ENCODE measurements around the gene DUSP1. TPM values are rescaled to one million over a fixed set of nuclear protein-coding genes. Genes with fewer than 3 reads are reported as not detected.

DUSP1 gene
- total RNA-seq, 1 experiment from 2014 or later = 522 TPM

GRCh38 chr5:172773481-172774469 lies 2.8 kb upstream of the DUSP1 start:
- ChIA-PET POLR2A (ENCODE audit: unreplicated experiment) (interaction anchor here (1.0 kb wide), 1 partner anchor 76 kb away, joined by 8 read pairs; no protein-coding TSS in a partner anchor), CTCF (interaction anchor here (0.5 kb wide), 1 partner anchor 146 kb away, joined by 3 read pairs; no protein-coding TSS in a partner anchor)
- Histone ChIP-seq H3K79me2 (ENCODE audit: low read length) (peaks cover 22% of the 10 kb centered on the region), H3K9me2 (replicated peaks; ENCODE audit: low read length) (no peaks in the 10 kb centered on the region), H3K36me3 (ENCODE audit: low read depth, low read length) (peaks cover 17% of the 10 kb centered on the region), H3F3A (ENCODE audit: low read length, unreplicated experiment) (peaks cover 6% of the 10 kb centered on the region), H2AFZ (ENCODE audit: low read length) (no peak overlapping the region), H3K27me3 (ENCODE audit: low read length) (no peaks in the 10 kb centered on the region), H3K9me3 (ENCODE audit: low read length) (no peaks in the 10 kb centered on the region), H3K4me2 (ENCODE audit: low read length) (no peak overlapping the region), H3K27ac (ENCODE audit: low read length) (peak overlapping the region; percentile 90), H3K9ac (ENCODE audit: low read length) (peak overlapping the region; percentile 89; the same call in 1 of the 2 replicates), H3K4me3 (ENCODE audit: low read length) (no peak overlapping the region), H4K20me1 (ENCODE audit: low read length) (peaks cover 17% of the 10 kb centered on the region), H3K4me1 (ENCODE audit: insufficient read depth, low read length) (peaks cover 66% of the 10 kb centered on the region)
- TF ChIP-seq CTCF (conservative IDR thresholded peaks at IDR 0.05; ENCODE audit: low read depth, low read length) (no peak), EZH2phosphoT487 (IDR thresholded peaks at IDR 0.05; ENCODE audit: borderline replicate concordance, low read length) (no peak), EZH2 (IDR thresholded peaks at IDR 0.05; ENCODE audit: low read length, unreplicated experiment) (no peak)
- intact Hi-C loops (cut with micrococcal nuclease) = loop anchor here (2.0 to 10.0 kb wide), 3 partner anchors 85 to 681 kb away; no protein-coding TSS in a partner anchor
- BruUV-seq (replicated peaks) = no TSS peak
- ATAC-seq (no peak), DNase-seq (no peak)

GRCh38 chr5:172772112-172772906 lies 1.3 kb upstream of the DUSP1 start:
- TF ChIP-seq EZH2 (IDR thresholded peaks at IDR 0.05; ENCODE audit: low read length, unreplicated experiment) = no peak
- TF ChIP-seq CTCF (conservative IDR thresholded peaks at IDR 0.05; ENCODE audit: low read depth, low read length) = peak; percentile 89
- peak; percentile 76 for TF ChIP-seq EZH2phosphoT487 (IDR thresholded peaks at IDR 0.05; ENCODE audit: borderline replicate concordance, low read length)
- ChIA-PET CTCF (interaction anchor here (0.5 to 1.0 kb wide), 7 partner anchors 26 to 310 kb away, joined by 3 to 7 read pairs (median 4); no protein-coding TSS in a partner anchor), POLR2A (ENCODE audit: unreplicated experiment) (interaction anchor here (0.6 to 1.3 kb wide), 7 partner anchors 10 to 1171 kb away, joined by 3 to 8 read pairs (median 3); no protein-coding TSS in a partner anchor)
- peaks cover 61% of the 10 kb centered on the region for H3K4me1 ChIP-seq (ENCODE audit: insufficient read depth, low read length)
- H3K9ac ChIP-seq (ENCODE audit: low read length) = peak overlapping the region; percentile 89
- peaks cover 11% of the 10 kb centered on the region for H3F3A ChIP-seq (ENCODE audit: low read length, unreplicated experiment)
- H3K36me3 ChIP-seq (ENCODE audit: low read depth, low read length) = peaks cover 29% of the 10 kb centered on the region
- H3K27me3 ChIP-seq (ENCODE audit: low read length) = no peaks in the 10 kb centered on the region
- peak overlapping the region; percentile 68 for H3K4me3 ChIP-seq (ENCODE audit: low read length)
- H3K9me2 ChIP-seq (replicated peaks; ENCODE audit: low read length) = no peaks in the 10 kb centered on the region
- DNase-seq = peak; percentile 93
- H3K27ac ChIP-seq (ENCODE audit: low read length) = peak overlapping the region; percentile 90
- H2AFZ ChIP-seq (ENCODE audit: low read length) = no peak overlapping the region
- peak overlapping the region; percentile 90 for H3K4me2 ChIP-seq (ENCODE audit: low read length)
- ATAC-seq = peak; percentile 23
- peaks cover 35% of the 10 kb centered on the region for H3K79me2 ChIP-seq (ENCODE audit: low read length)
- H4K20me1 ChIP-seq (ENCODE audit: low read length) = peaks cover 32% of the 10 kb centered on the region
- no peaks in the 10 kb centered on the region for H3K9me3 ChIP-seq (ENCODE audit: low read length)
- intact Hi-C loops (cut with micrococcal nuclease) = loop anchor here (1.0 to 10.0 kb wide), 7 partner anchors 26 to 682 kb away; no protein-coding TSS in a partner anchor
- no TSS peak for BruUV-seq (replicated peaks)

Data from PC-3 (cell line).